Measurements from ENCODE around the gene SLC36A2. TPM values are rescaled to one million over a fixed set of nuclear protein-coding genes. Genes with fewer than 3 reads are reported as not detected.
"Not testable (repeated sequence)": the region's sequence is repeated elsewhere in the genome, so short reads cannot be mapped to it uniquely, and the experiment has no call there.

The SLC36A2 gene
- under 1 TPM in 2 of 8 experiments, not detected in 6; 0.24 to 0.45 TPM for total RNA-seq

DNA sequence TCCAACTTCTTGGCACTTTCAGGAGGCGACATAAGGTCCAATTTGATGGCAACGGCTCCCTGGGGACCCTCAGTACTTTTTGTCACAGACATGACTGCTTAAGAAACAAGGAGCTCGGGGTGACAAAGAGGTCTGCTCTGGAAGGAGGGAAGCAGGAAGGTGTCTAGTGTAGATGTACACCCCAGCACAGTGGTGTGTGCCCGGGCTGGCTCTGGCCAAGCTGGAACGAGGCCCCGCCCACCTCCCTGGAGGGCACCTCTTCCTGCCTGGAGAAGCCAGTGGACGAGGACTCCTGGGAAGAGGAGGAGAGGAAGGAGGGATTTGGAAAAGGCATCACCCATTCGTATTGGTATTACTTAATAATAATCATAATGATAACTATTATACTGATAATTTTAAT lies at the start of gene SLC36A2:
Gene SLC36A2 (minus strand): TSS at position 191 of the 400 bp plus-strand sequence. CDS start 99 bp downstream, at position 92.
- Histone ChIP-seq H3K27ac (no peak within 1 kb of the TSS), H3K4me1 (replicated peaks in 1 of 2) (no peaks in the 10 kb centered on the region), H3K4me3 (no peak within 1 kb of the TSS)
- in situ Hi-C loops (cut with MboI; ENCODE audit: low pct_unique_long_range_greater_than_20kb in 2 of 9, low sequenced_read_pairs in 9 of 9, unreplicated experiment in 9 of 9): no loop called here
- ATAC-seq (replicated peaks in 6 of 8): no peak
- WGBS, 10 experiments: 20 to 100% (median 83%) methylated on average over 1 to 6 of the region's 8 CpGs; no CpG with 5 or more reads in 4 of the 10 experiments

DNA sequence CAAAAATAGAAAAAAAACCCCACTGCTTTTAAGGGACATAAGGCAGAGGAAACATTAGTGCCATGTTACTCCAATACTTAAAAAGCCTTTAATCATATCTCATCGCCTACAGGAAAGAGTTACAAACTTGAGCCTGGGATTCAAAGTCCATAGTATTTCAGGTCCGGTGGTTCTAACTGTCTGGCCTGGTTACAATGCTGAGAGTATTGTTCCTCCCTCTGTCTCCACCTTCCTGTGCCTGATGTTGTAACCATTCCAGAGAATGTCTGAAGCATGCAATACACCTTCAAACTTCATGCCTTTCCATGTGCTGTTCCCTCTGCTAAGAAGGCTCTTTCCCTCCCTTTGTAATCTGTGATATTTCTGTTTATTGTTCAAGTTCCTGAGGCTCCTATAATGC lies 41.6 kb upstream of the SLC36A2 start:
- ATAC-seq (replicated peaks in 6 of 8): no peak
- Histone ChIP-seq H3K4me1 (replicated peaks in 1 of 2) (no peaks in the 10 kb centered on the region), H3K4me3 (no peak overlapping the region), H3K27ac (no peak overlapping the region)
- in situ Hi-C loops (cut with MboI; ENCODE audit: low pct_unique_long_range_greater_than_20kb in 2 of 9, low sequenced_read_pairs in 9 of 9, unreplicated experiment in 9 of 9): no loop called here
- 8 to 100% (median 88%) methylated on average over 1 to 2 of the region's 2 CpGs for WGBS, 10 experiments

DNA sequence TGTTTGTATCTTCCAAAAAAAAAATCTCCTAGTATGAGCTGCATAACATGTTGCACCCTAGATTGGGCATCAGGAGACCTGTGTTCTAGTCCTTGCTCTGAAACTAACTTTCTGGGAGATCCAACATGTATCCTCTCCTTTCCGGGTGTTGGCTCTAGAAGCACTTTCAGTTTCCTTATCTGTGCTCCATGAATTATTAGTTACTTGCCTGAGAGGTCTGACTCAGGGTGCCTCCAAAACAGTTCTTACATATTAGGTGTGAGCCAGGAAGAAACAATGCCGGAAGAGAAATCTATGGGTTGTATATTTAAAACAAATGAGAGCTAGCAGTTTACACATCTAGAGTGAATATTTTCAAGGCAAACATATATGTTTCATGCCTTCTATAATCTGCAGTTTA lies 36.7 kb upstream of the SLC36A2 start:
- Histone ChIP-seq H3K4me1 (replicated peaks in 1 of 2) (no peaks in the 10 kb centered on the region), H3K4me3 (no peak overlapping the region), H3K27ac (no peak overlapping the region)
- ATAC-seq (replicated peaks in 6 of 8): peak in 3 of 8 experiments; percentile 14 to 96 (median 94)
- in situ Hi-C loops (cut with MboI; ENCODE audit: low pct_unique_long_range_greater_than_20kb in 2 of 9, low sequenced_read_pairs in 9 of 9, unreplicated experiment in 9 of 9): no loop called here
- WGBS, 10 experiments: 0 to 100% (median 64%) methylated on average over 1 to 2 of the region's 2 CpGs; no CpG with 5 or more reads in 2 of the 10 experiments

DNA sequence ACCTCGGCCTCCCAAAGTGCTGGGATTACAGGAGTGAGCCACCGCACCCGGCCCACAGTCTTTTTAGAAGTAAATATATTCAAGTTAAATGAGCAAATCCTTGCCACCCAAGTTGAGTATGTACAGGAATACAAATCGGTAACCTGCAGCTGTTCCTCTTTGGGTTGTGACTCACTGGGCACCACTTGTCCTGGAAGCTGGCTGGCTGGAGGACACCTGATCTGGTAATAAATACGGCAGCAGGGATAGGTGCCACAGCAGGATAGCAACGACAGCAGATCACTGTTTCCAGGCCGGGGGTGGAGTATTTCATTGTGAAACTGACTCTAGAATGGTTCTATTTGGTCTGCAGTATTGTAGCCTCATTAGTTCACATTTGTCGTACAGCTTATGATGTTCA lies 35.7 kb upstream of the SLC36A2 start:
- no peak for ATAC-seq (replicated peaks in 6 of 8)

DNA sequence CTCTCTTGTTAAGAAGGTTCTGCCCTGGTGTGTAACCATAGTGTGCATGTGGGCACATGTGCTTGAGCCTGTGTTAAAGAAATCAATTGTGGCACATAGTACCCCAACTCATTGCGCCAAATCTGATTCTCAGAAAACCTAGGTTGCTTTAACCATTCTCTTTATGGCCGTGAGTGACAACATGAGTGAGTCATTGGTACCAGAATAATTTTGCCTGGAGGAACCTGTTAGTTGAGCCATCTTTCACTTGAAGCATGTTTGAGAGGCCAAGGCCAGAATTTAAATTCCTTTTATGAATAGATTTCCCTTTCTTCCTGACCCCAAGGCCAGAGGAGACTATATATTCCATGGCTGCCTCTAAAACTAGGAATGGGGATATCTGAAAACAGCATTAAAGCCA lies 35.2 kb upstream of the SLC36A2 start:
- no peak for ATAC-seq (replicated peaks in 6 of 8)
- WGBS, 10 experiments: 0 to 100% (median 80%) methylated on average over 1 to 2 of the region's 2 CpGs; no CpG with 5 or more reads in 2 of the 10 experiments
- H3K4me3 ChIP-seq: no peak overlapping the region

More for the DNA sequence above, 35.7 kb upstream of the SLC36A2 start:
- Histone ChIP-seq H3K4me1 (replicated peaks in 1 of 2) (no peaks in the 10 kb centered on the region), H3K4me3 (no peak overlapping the region), H3K27ac (no peak overlapping the region)
- 25 to 100% (median 77%) methylated on average over 1 to 6 of the region's 8 CpGs for WGBS, 10 experiments
- in situ Hi-C loops (cut with MboI; ENCODE audit: low pct_unique_long_range_greater_than_20kb in 2 of 9, low sequenced_read_pairs in 9 of 9, unreplicated experiment in 9 of 9): no loop called here

DNA sequence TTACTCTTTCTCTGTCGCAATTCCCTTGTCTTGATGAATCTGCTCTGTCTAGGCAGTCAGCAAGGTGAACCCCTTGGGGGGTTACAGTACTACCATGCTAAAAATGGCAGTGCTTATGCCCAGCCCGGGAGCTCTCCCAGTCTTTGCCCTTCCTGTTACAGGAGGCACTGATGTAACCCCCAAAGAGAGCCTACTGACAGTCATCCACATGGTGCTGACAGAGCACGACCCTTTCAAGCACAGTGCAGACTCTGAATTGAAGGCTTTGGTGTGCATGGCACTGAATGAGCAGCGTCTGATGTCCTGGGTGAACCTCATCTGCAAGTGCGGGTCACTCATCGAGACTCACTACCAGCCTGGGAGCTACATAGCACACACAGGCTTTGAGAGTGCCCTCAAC lies 34.5 kb upstream of the SLC36A2 start:
- in situ Hi-C loops (cut with MboI; ENCODE audit: low pct_unique_long_range_greater_than_20kb in 2 of 9, low sequenced_read_pairs in 9 of 9, unreplicated experiment in 9 of 9): no loop called here
- H3K27ac ChIP-seq: no peak overlapping the region
- no peaks in the 10 kb centered on the region for H3K4me1 ChIP-seq (replicated peaks in 1 of 2)
- ATAC-seq (replicated peaks in 6 of 8): no peak
- WGBS, 10 experiments: 16 to 100% (median 81%) methylated on average over 2 to 4 of the region's 6 CpGs; no CpG with 5 or more reads in 4 of the 10 experiments
- H3K4me3 ChIP-seq: no peak overlapping the region

More for the DNA sequence above, 35.2 kb upstream of the SLC36A2 start:
- Histone ChIP-seq H3K27ac (no peak overlapping the region), H3K4me1 (replicated peaks in 1 of 2) (no peaks in the 10 kb centered on the region)
- in situ Hi-C loops (cut with MboI; ENCODE audit: low pct_unique_long_range_greater_than_20kb in 2 of 9, low sequenced_read_pairs in 9 of 9, unreplicated experiment in 9 of 9): no loop called here

DNA sequence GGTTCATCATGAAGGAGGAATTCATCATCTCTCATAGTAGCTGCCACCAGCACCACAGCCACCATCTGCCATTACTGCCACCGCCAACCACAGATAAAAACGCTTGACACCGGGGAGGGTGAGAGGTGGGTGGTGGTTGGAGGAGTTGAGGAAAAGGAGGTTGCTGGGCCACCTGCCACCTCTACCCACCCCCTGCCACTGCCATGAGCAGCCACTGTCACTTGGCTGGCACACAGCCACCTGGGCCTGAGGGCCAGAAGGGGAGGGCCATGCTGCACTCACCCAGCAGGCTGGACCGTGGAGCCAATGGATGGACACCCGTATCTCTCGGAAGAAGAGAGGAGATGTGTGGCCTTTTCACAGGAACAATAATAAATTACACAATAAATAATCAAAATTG lies 31.3 kb upstream of the SLC36A2 start:
- 79 to 100% (median 100%) methylated on average over 1 to 3 of the region's 6 CpGs; no CpG with 5 or more reads in 7 of the 10 experiments for WGBS, 10 experiments
- no peak overlapping the region for H3K27ac ChIP-seq
- ATAC-seq (replicated peaks in 6 of 8): no peak
- H3K4me3 ChIP-seq: no peak overlapping the region
- in situ Hi-C loops (cut with MboI; ENCODE audit: low pct_unique_long_range_greater_than_20kb in 2 of 9, low sequenced_read_pairs in 9 of 9, unreplicated experiment in 9 of 9): no loop called here
- no peaks in the 10 kb centered on the region for H3K4me1 ChIP-seq (replicated peaks in 1 of 2)

DNA sequence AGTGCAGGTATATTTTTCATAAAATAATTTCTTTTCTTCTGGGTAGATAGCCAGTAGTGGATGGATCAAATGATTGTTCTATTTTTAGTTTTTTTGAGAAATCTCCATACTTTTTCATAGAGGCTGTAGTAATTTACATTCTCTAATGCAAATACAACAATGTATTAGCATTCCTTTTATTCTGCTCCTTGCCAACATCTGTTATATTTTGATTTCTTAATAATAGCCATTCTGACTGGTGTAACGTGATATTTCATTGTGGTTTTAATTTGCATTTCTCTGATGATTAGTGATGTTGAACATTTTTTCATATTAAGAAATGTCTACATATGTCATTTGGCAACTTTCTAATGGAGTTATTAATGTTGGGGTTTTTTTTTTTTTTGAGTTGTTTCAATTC lies 27.2 kb upstream of the SLC36A2 start:
- ATAC-seq (replicated peaks in 6 of 8): peak in 3 of 8 experiments; percentile 78 to 98 (median 96)
- Histone ChIP-seq H3K4me3 (no peak overlapping the region), H3K4me1 (replicated peaks in 1 of 2) (no peaks in the 10 kb centered on the region), H3K27ac (no peak overlapping the region)
- WGBS, 10 experiments: 0 to 100% (median 42%) methylated on average over 1 of the region's 1 CpG
- in situ Hi-C loops (cut with MboI; ENCODE audit: low pct_unique_long_range_greater_than_20kb in 2 of 9, low sequenced_read_pairs in 9 of 9, unreplicated experiment in 9 of 9): no loop called here

DNA sequence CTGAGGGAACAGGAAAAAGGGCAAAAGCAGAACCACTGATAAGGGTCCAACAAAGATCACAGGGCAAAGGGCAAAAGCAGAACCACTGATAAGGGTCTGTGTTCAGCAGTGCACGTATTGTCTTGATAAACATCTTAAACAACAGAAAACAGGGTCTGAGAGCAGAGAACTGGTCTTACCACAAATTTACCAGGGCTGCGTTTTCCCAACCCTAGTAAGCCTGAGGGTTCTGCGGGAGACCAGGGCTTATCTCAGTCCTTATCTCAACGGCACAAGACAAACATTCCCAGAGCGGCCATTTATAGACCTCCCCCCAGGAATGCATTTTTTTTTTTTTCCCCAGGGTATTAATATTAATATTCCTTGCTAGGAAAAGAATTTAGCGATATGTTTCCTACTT lies 19.7 kb upstream of the SLC36A2 start:
- H3K4me1 ChIP-seq (replicated peaks in 1 of 2); ATAC-seq (replicated peaks in 6 of 8); H3K27ac ChIP-seq; H3K4me3 ChIP-seq; in situ Hi-C loops (cut with MboI; ENCODE audit: low pct_unique_long_range_greater_than_20kb in 2 of 9, low sequenced_read_pairs in 9 of 9, unreplicated experiment in 9 of 9): not testable (repeated sequence)
- 39 to 90% (median 69%) methylated on average over 2 to 4 of the region's 6 CpGs; no CpG with 5 or more reads in 1 of the 10 experiments for WGBS, 10 experiments

DNA sequence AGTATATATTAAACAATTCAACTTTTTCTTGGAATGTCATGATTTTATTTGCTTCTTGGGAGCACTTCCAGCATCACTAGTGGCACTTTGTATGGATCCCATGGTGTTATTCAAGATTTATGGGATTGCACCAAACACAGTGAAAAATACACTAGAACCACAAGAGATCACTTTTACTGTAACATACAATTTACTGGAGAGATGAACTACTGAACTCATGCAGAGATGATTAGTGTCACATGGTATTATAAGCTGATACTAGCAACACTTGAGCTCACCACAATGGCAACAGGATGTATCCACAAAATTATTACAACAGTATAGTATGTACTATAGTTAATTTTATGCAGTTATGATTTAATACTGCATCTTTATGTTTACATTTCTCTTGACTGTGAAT lies 16.3 kb upstream of the SLC36A2 start:
- in situ Hi-C loops (cut with MboI; ENCODE audit: low pct_unique_long_range_greater_than_20kb in 2 of 9, low sequenced_read_pairs in 9 of 9, unreplicated experiment in 9 of 9): no loop called here
- peak in 1 of 8 experiments; percentile 21 for ATAC-seq (replicated peaks in 6 of 8)
- no peaks in the 10 kb centered on the region for H3K4me1 ChIP-seq (replicated peaks in 1 of 2)

DNA sequence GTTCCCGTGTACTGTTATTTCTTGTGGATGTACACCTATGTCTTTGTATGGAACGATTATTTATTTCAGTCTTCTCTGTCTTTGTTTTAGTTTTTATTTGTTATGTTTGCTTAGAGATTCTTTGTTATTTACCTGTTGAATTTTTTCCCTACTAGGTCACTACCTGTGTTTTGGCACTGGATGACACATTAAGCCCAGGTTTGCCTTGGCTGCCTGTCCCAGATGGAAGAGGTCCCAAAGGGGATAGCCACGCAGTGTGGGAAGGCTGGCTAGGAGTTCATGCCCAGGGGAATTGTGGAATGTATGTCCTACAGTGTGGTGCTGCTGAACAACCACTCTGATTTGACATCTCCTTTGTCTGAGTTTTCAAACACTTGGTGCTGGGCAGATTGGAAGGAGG lies 15.6 kb upstream of the SLC36A2 start:
- no peak overlapping the region for H3K4me3 ChIP-seq
- H3K27ac ChIP-seq: no peak overlapping the region
- WGBS, 10 experiments: 10 to 100% (median 48%) methylated on average over 1 to 3 of the region's 3 CpGs; no CpG with 5 or more reads in 2 of the 10 experiments
- no peak for ATAC-seq (replicated peaks in 6 of 8)
- H3K4me1 ChIP-seq (replicated peaks in 1 of 2): no peaks in the 10 kb centered on the region
- in situ Hi-C loops (cut with MboI; ENCODE audit: low pct_unique_long_range_greater_than_20kb in 2 of 9, low sequenced_read_pairs in 9 of 9, unreplicated experiment in 9 of 9): no loop called here

More for the DNA sequence above, 16.3 kb upstream of the SLC36A2 start:
- no peak overlapping the region for H3K4me3 ChIP-seq
- H3K27ac ChIP-seq: no peak overlapping the region

DNA sequence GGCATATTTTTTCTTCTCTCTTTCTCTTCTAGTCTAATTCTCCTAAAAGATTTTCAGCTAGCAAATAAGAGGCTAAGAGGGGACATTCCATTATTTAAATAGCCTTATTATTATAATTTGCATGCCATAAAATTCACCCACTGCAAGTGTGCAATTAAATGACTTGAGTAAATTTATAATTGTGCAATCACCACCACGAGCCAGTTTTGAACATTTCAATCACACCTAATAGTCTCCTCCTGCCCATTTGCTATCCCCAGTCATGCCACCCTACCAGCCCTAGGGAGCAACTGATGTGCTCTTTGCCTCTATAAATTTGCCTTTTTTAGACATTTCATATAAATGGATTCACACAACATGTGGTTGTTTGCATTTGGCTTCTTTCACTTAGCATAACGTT lies 12.0 kb upstream of the SLC36A2 start:
- WGBS, 10 experiments: 0 to 83% (median 44%) methylated on average over 1 to 2 of the region's 2 CpGs

DNA sequence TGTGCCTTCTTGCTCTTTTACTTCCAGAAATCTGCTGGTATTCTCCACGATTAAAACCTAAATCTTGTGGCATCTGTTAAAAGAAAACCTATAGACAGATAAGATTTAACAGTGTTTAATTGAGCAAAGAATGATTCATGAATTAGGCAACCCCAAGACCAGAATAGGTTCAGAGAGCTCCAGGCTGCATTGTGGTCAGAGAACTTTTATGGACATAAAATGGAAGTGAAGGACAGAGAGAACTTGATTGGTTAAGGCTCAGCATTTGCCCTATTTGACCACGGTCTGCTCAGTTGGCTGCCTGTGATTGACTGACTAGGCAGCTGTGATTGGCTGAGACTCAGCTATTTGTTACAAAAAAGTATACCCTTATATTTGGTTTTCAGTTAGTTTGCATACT lies 10.4 kb upstream of the SLC36A2 start:
- H3K4me1 ChIP-seq (replicated peaks in 1 of 2): no peaks in the 10 kb centered on the region
- in situ Hi-C loops (cut with MboI; ENCODE audit: low pct_unique_long_range_greater_than_20kb in 2 of 9, low sequenced_read_pairs in 9 of 9, unreplicated experiment in 9 of 9): no loop called here
- 0 to 88% (median 62%) methylated on average over 1 to 2 of the region's 2 CpGs for WGBS, 10 experiments

More for the DNA sequence above, 12.0 kb upstream of the SLC36A2 start:
- H3K4me3 ChIP-seq: no peak overlapping the region
- ATAC-seq (replicated peaks in 6 of 8): no peak
- H3K4me1 ChIP-seq (replicated peaks in 1 of 2): no peaks in the 10 kb centered on the region
- in situ Hi-C loops (cut with MboI; ENCODE audit: low pct_unique_long_range_greater_than_20kb in 2 of 9, low sequenced_read_pairs in 9 of 9, unreplicated experiment in 9 of 9): no loop called here
- H3K27ac ChIP-seq: no peak overlapping the region

DNA sequence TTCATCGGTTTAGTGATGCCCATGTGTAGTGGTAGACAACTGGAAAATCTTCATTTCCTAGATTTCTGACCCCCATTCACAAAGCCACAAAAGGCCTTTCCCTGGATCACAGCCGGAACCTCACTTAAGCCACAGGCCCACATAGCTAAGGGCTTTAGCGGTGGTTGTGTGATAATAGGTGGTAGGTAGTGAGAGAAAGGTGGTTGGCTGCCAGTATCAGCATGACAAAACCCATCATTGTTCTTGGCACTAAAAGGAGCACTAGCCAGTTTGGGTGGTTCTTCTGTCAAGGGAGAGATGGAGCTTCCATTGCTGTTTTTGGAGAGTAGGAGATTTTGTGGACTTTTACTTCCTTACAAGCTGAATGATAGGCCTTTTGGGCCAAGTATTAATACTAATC lies 9.7 kb upstream of the SLC36A2 start:
- WGBS, 10 experiments: 30 to 100% (median 67%) methylated on average over 1 to 3 of the region's 3 CpGs; no CpG with 5 or more reads in 2 of the 10 experiments
- Histone ChIP-seq H3K27ac (no peak overlapping the region), H3K4me1 (replicated peaks in 1 of 2) (no peaks in the 10 kb centered on the region), H3K4me3 (no peak overlapping the region)
- no peak for ATAC-seq (replicated peaks in 6 of 8)
- in situ Hi-C loops (cut with MboI; ENCODE audit: low pct_unique_long_range_greater_than_20kb in 2 of 9, low sequenced_read_pairs in 9 of 9, unreplicated experiment in 9 of 9): no loop called here

More for the DNA sequence above, 10.4 kb upstream of the SLC36A2 start:
- no peak overlapping the region for H3K27ac ChIP-seq
- peak in 3 of 8 experiments; percentile 30 to 96 (median 87) for ATAC-seq (replicated peaks in 6 of 8)
- no peak overlapping the region for H3K4me3 ChIP-seq

Data from motor neuron (in vitro differentiated cells).